Ammon's horn (tissue), 1 donor: ENCODE results near the gene TNS3.
A peak's percentile ranks its signal among the peaks of the same experiment; 100 is the strongest.

Experiments used
- DNase-seq: peaks from one replicate; pipeline ENCODE4 v3.0.0-alpha.2; 2016; ENCODE audit warnings: low spot score

Gene TNS3

GRCh38 chr7:47581438-47581803 lies 490 bp downstream of the TNS3 start:
- DNase-seq, result no peak

GRCh38 chr7:47580811-47581331 lies 1.0 kb downstream of the TNS3 start:
- DNase-seq, result no peak

- no peak for DNase-seq
Measured at GRCh38 chr7:47580175-47580706, 1.7 kb downstream of the TNS3 start.

- no peak for DNase-seq
Measured at GRCh38 chr7:47579458-47579857, 2.5 kb downstream of the TNS3 start.

- no peak for DNase-seq
Measured at GRCh38 chr7:47578579-47579270, 3.2 kb downstream of the TNS3 start.

- no peak for DNase-seq
Measured at GRCh38 chr7:47577321-47577919, 4.5 kb downstream of the TNS3 start.

GRCh38 chr7:47576866-47577306 lies 5.0 kb downstream of the TNS3 start:
- no peak for DNase-seq

- DNase-seq, result no peak
Measured at GRCh38 chr7:47576031-47576865, 5.7 kb downstream of the TNS3 start.

- peak; percentile 69 for DNase-seq
Measured at GRCh38 chr7:47574482-47575329, 7.2 kb downstream of the TNS3 start.

- no peak for DNase-seq
Measured at GRCh38 chr7:47573758-47574481, 8.0 kb downstream of the TNS3 start.

GRCh38 chr7:47572939-47573757 lies 8.8 kb downstream of the TNS3 start:
- no peak for DNase-seq

GRCh38 chr7:47572094-47572445 lies 9.8 kb downstream of the TNS3 start:
- no peak for DNase-seq

- DNase-seq, result peak; percentile 63
Measured at GRCh38 chr7:47571331-47572093, 10.4 kb downstream of the TNS3 start.

GRCh38 chr7:47570649-47571050 lies 11.3 kb downstream of the TNS3 start:
- no peak for DNase-seq

GRCh38 chr7:47568547-47568946 lies 13.4 kb downstream of the TNS3 start:
- peak; percentile 90 for DNase-seq

GRCh38 chr7:47568056-47568455 lies 13.9 kb downstream of the TNS3 start:
- DNase-seq, result no peak

- DNase-seq, result no peak
Measured at GRCh38 chr7:47565640-47566250, 16.2 kb downstream of the TNS3 start.

- no peak for DNase-seq
Measured at GRCh38 chr7:47563521-47563920, 18.4 kb downstream of the TNS3 start.
